Measurements from ENCODE around the gene ABCC6.
"Not testable (repeated sequence)": the region's sequence is repeated elsewhere in the genome, so short reads cannot be mapped to it uniquely, and the experiment has no call there.

ABCC6 gene

GRCh38 chr16:16112450-16113053 is 110.7 kb downstream of the ABCC6 start:
- no peak for DNase-seq (ENCODE audit: low spot score)

GRCh38 chr16:16111639-16112038 is 111.7 kb downstream of the ABCC6 start:
- DNase-seq (ENCODE audit: low spot score), result no peak

- DNase-seq (ENCODE audit: low spot score), result no peak
These were observed 113.2 kb downstream of the ABCC6 start for GRCh38 chr16:16110111-16110490.

GRCh38 chr16:16109453-16110110 is 113.7 kb downstream of the ABCC6 start:
- no peak for DNase-seq (ENCODE audit: low spot score)

- DNase-seq (ENCODE audit: low spot score), result no peak
These were observed 114.5 kb downstream of the ABCC6 start for GRCh38 chr16:16108759-16109158.

GRCh38 chr16:16107839-16108238 is 115.5 kb downstream of the ABCC6 start:
- DNase-seq (ENCODE audit: low spot score), result no peak

GRCh38 chr16:16106466-16106865 is 116.8 kb downstream of the ABCC6 start:
- no peak for DNase-seq (ENCODE audit: low spot score)

GRCh38 chr16:16105646-16106045 is 117.6 kb downstream of the ABCC6 start:
- DNase-seq (ENCODE audit: low spot score), result no peak

GRCh38 chr16:16104804-16105141 is 118.5 kb downstream of the ABCC6 start:
- DNase-seq (ENCODE audit: low spot score), result not testable (repeated sequence)

- DNase-seq (ENCODE audit: low spot score), result not testable (repeated sequence)
These were observed 119.0 kb downstream of the ABCC6 start for GRCh38 chr16:16104132-16104803.

GRCh38 chr16:16102738-16103137 is 120.6 kb downstream of the ABCC6 start:
- DNase-seq (ENCODE audit: low spot score), result no peak

GRCh38 chr16:16101585-16101984 is 121.7 kb downstream of the ABCC6 start:
- DNase-seq (ENCODE audit: low spot score), result no peak

GRCh38 chr16:16100631-16101030 is 122.7 kb downstream of the ABCC6 start:
- no peak for DNase-seq (ENCODE audit: low spot score)

- no peak for DNase-seq (ENCODE audit: low spot score)
These were observed 124.0 kb downstream of the ABCC6 start for GRCh38 chr16:16099320-16099719.

Measured in SW480 (cell line).